Measurements from ENCODE around the gene ADAMTSL4.
"Not testable (repeated sequence)": the region's sequence is repeated elsewhere in the genome, so short reads cannot be mapped to it uniquely, and the experiment has no call there.

- not testable (repeated sequence) for TF ChIP-seq CTCF (IDR thresholded peaks at IDR 0.05); POLR2AphosphoS5 (IDR thresholded peaks at IDR 0.05; ENCODE audit: low read depth, low read length); SIN3A (IDR thresholded peaks at IDR 0.05; ENCODE audit: borderline replicate concordance, insufficient read depth, low read depth, low read length); REST (IDR thresholded peaks at IDR 0.05; ENCODE audit: insufficient read depth in 1 of 2, low read depth in 2 of 2, low read length in 1 of 2)
Observed at GRCh38 chr1:150580966-150581365, 31.8 kb downstream of the ADAMTSL4 start.

Data from Panc1 (cell line).